K562 (cell line): Measurements from ENCODE around the gene TM4SF18. TPM values are rescaled to one million over a fixed set of nuclear protein-coding genes. Genes with fewer than 3 reads are reported as not detected.

Source experiments
- ATAC-seq: fragments of 200-7000 bp; cut with Tn5 transposase; 3 replicates; pipeline ENCODE4 v1.9.1; 2020; ENCODE audit warnings: moderate library complexity
- BruUV-seq: library from RNA; stranded (reverse); fragments of 400-500 nt; replicated peaks from 2 replicates; lab custom pipeline; 2021; lab: Mats Ljungman, UMichigan
- CTCF ChIA-PET: fragments of 300-600 bp; formaldehyde crosslinking; extraction: SDS; loops from one replicate; lab custom pipeline; 2021; ENCODE audit warnings: low intra/inter-chr PET ratio; lab: Yijun Ruan, JAX
- POLR2A ChIA-PET: fragments of 300-600, 350-650 bp; sonication (Branson Sonifier 250); formaldehyde crosslinking; extraction: SDS; loops from one replicate; lab custom pipeline; 2021; ENCODE audit warnings: antibody characterized with exemption, inconsistent platforms; lab: Yijun Ruan, JAX
- DNase-seq, 4 experiments: peaks; one replicate each; pipeline versions ENCODE4 v3.0.0 to v3.0.0-alpha.2; 2011 to 2018; ENCODE audit warnings: low spot score in 3 of 4, mixed read lengths in 3 of 4; ENCODE audit errors: extremely low read depth in 1 of 4
- FAIRE-seq: peaks from 2 replicates; lab custom pipeline; 2011; peaks lifted over from hg19 to GRCh38; lab: Jason Lieb, UNC
- H2AFZ ChIP-seq: 2 replicates; pipeline ENCODE4 v1.6.0; 2011; ENCODE audit warnings: low read depth, low read length, control low read depth, inconsistent platforms
- H3K27ac ChIP-seq: fragments of 200-600 bp; 3 replicates; pipeline ENCODE4 v1.8.0; 2011; ENCODE audit warnings: low read depth, mild to moderate bottlenecking, control low read depth, inconsistent platforms, low read length, moderate library complexity, mixed read lengths; ENCODE audit errors: extremely low read depth
- H3K27me3 ChIP-seq, 2 experiments: fragments of 300-600 bp in 1 of 2; 2 replicates in 1 of 2; 3 replicates in 1 of 2; pipeline versions ENCODE4 v1.6.0 to v1.8.0; 2011; ENCODE audit warnings: inconsistent platforms in 2 of 2, low read length in 2 of 2, mild to moderate bottlenecking in 1 of 2, mixed read lengths in 1 of 2, moderate library complexity in 1 of 2; ENCODE audit not compliant: control insufficient read depth in 2 of 2, insufficient read depth in 2 of 2
- H3K36me3 ChIP-seq: fragments of 300-600 bp; 3 replicates; pipeline ENCODE4 v1.8.0; 2011; ENCODE audit warnings: mild to moderate bottlenecking, low read length, inconsistent platforms; ENCODE audit not compliant: control insufficient read depth, insufficient read depth
- H3K4me1 ChIP-seq, 2 experiments: fragments of 200-600 bp in 1 of 2; replicated peaks in 1 of 2; 2 replicates in 1 of 2; 3 replicates in 1 of 2; pipeline versions ENCODE4 v1.5.1 to v1.8.0; 2011; ENCODE audit warnings: inconsistent platforms in 2 of 2, low read length in 2 of 2, mild to moderate bottlenecking in 1 of 2, mixed read lengths in 1 of 2, moderate library complexity in 1 of 2; ENCODE audit not compliant: control insufficient read depth in 2 of 2, insufficient read depth in 2 of 2
- H3K4me2 ChIP-seq: 2 replicates; pipeline ENCODE4 v1.6.1; 2011; ENCODE audit warnings: low read length, control low read depth, inconsistent platforms, mixed read lengths; ENCODE audit not compliant: insufficient read depth
- H3K4me3 ChIP-seq: fragments of 200-600 bp; sonication (generic), shearing (Covaris generic); 2 replicates; pipeline ENCODE4 v1.5.1; 2016; ENCODE audit warnings: control low read depth, inconsistent platforms
- H3K79me2 ChIP-seq: fragments of 200-600 bp; 3 replicates; pipeline ENCODE4 v1.8.0; 2011; ENCODE audit warnings: low read length, inconsistent platforms; ENCODE audit not compliant: control insufficient read depth, insufficient read depth
- H3K9ac ChIP-seq, 2 experiments: 2 replicates each; pipeline versions ENCODE4 v1.6.0 to v1.6.1; 2011; ENCODE audit warnings: low read depth in 2 of 2, low read length in 2 of 2, control low read depth in 1 of 2, inconsistent platforms in 1 of 2, mild to moderate bottlenecking in 1 of 2, mixed read lengths in 1 of 2; ENCODE audit not compliant: insufficient read depth in 1 of 2
- H3K9me1 ChIP-seq: one replicate; pipeline ENCODE4 v1.6.0; 2011; ENCODE audit warnings: inconsistent platforms, mild to moderate bottlenecking, low read length, moderate library complexity; ENCODE audit not compliant: control insufficient read depth, insufficient read depth
- H3K9me3 ChIP-seq: replicated peaks from 2 replicates; pipeline ENCODE4 v1.5.1; 2011; ENCODE audit warnings: low read depth, low read length, inconsistent platforms; ENCODE audit not compliant: control insufficient read depth, insufficient read depth
- H4K20me1 ChIP-seq: replicated peaks from 2 replicates; pipeline ENCODE4 v1.6.1; 2011; ENCODE audit warnings: low read length, inconsistent platforms, mixed read lengths; ENCODE audit not compliant: control insufficient read depth, insufficient read depth
- BRF1 ChIP-seq: IDR thresholded peaks from 3 replicates; pipeline ENCODE4 v1.6.1; 2011; ENCODE audit warnings: borderline replicate concordance, mild to moderate bottlenecking; ENCODE audit not compliant: insufficient read length; ENCODE audit errors: extremely low read depth
- GABPB2 ChIP-seq: fragments of 250-450 bp; sonication (Bioruptor Pico); conservative IDR thresholded peaks from 2 replicates; pipeline ENCODE4 v1.5.1; 2021; ENCODE audit warnings: mild to moderate bottlenecking
- PHTF2 ChIP-seq: fragments of 250-450 bp; sonication (Bioruptor Pico); IDR thresholded peaks from 2 replicates; pipeline ENCODE4 v1.5.0; 2021; ENCODE audit warnings: mild to moderate bottlenecking
- WGBS: fragments of 100-300 bp; shearing (Covaris generic); methylation state at CpG from one replicate; pipeline ENCODE4 v1.1.6; 2016; ENCODE audit warnings: low coverage, mixed read lengths; ENCODE audit not compliant: insufficient coverage; ENCODE audit errors: missing lambda C conversion rate; 5-methylcytosine and 5-hydroxymethylcytosine counted together
- in situ Hi-C: fragments of 300-500 bp; cut with MboI; formaldehyde crosslinking; loops from 4 replicates; pipeline ENCODE4 v1.15.0; 2018; ENCODE audit warnings: inconsistent platforms, mixed read lengths
- intact Hi-C: fragments of 100-400 bp; cut with micrococcal nuclease; formaldehyde crosslinking; loops from 2 replicates; pipeline ENCODE4 v1.14.2; 2022
- polyA plus RNA-seq, 8 experiments: library from polyadenylated mRNA; depleted of rRNA in 4 of 8; stranded (reverse) in 5 of 8; unstranded in 3 of 8; fragments of >200 nt; fragmentation: Nextera tagmentation in 2 of 8; fragmentation: Illumina TruSeq in 1 of 8; extraction: Ambion mirVana in 2 of 8; extraction: Trizol in 1 of 8; gene quantifications; 2 replicates each; pipeline versions ENCODE4 v1.2.1 to v1.2.3, GENCODE V29; 2011 to 2014; ENCODE audit warnings: inconsistent platforms in 1 of 8, missing spikeins in 1 of 8
- total RNA-seq, 7 experiments: library from RNA; depleted of rRNA in 6 of 7; stranded (reverse); fragments of >200 nt in 6 of 7; fragmentation: Illumina TruSeq in 2 of 7; extraction: Trizol in 2 of 7; gene quantifications; 2 replicates each; pipeline versions ENCODE4 v1.2.1 to v1.2.3, GENCODE V29; 2011 to 2021; ENCODE audit warnings: low replicate concordance in 1 of 7
- TF ChIP-seq, protein P1 (sequence below): sonication (generic); formaldehyde crosslinking; IDR thresholded peaks from 2 replicates; pipeline ENCODE4 v1.8.0; 2023; ENCODE audit warnings: mild to moderate bottlenecking, missing genetic modification reagents

The TM4SF18 gene
- total and polyA plus RNA-seq, 9 of the 15 experiments (the other 6 are each of a cell fraction or from before 2014, with no cell fraction given) = not detected

DNA sequence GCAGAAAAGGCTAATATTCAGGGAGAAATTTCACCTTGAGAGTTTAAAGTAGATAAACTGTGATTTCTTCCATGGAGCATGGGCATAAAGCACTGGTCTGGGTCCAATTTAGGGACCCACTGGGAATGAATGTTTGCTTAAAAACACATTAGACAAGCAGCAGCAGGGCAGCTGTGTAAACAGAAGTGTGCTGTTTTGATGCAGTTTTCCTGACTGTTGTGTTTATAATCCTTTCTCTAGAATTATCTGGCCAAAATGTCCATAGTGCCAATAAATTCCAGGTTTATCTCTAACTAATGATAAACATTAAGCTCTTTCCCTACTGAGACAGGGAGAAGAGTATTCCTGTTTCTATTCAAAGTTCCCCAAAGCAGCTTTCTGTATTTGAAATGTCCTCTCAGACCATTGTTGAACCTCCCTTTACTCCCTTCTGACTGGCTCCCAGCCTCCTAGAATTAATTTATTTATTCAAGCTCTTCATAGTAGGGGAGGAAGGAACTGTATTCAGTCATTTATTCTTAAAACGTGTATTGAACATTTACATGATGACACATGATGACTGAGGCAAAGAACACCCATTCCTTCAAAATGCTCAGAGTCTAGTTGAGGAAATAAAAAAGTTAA, 7.0 kb upstream of the TM4SF18 start:
- BruUV-seq = no TSS peak
- Histone ChIP-seq H3K4me1 (no peaks in the 10 kb centered on the region), H3K36me3 (no peaks in the 10 kb centered on the region), H4K20me1 (no peaks in the 10 kb centered on the region), H2AFZ (no peak overlapping the region), H3K4me3 (no peak overlapping the region), H3K79me2 (no peaks in the 10 kb centered on the region), H3K27ac (no peak overlapping the region), H3K9me3 (no peaks in the 10 kb centered on the region), H3K4me2 (no peak overlapping the region), H3K9ac (no peak overlapping the region), H3K27me3 (no peaks in the 10 kb centered on the region), H3K9me1 (no peaks in the 10 kb centered on the region)
- ChIA-PET CTCF (no interaction called here), POLR2A (no interaction called here)
- 0% methylated on average over 1 of the region's 1 CpG for WGBS
- in situ Hi-C loops = no loop called here
- no peak for ATAC-seq
- no peak for FAIRE-seq
- no peak for DNase-seq
- intact Hi-C loops = no loop called here
- TF ChIP-seq, protein P1, sequence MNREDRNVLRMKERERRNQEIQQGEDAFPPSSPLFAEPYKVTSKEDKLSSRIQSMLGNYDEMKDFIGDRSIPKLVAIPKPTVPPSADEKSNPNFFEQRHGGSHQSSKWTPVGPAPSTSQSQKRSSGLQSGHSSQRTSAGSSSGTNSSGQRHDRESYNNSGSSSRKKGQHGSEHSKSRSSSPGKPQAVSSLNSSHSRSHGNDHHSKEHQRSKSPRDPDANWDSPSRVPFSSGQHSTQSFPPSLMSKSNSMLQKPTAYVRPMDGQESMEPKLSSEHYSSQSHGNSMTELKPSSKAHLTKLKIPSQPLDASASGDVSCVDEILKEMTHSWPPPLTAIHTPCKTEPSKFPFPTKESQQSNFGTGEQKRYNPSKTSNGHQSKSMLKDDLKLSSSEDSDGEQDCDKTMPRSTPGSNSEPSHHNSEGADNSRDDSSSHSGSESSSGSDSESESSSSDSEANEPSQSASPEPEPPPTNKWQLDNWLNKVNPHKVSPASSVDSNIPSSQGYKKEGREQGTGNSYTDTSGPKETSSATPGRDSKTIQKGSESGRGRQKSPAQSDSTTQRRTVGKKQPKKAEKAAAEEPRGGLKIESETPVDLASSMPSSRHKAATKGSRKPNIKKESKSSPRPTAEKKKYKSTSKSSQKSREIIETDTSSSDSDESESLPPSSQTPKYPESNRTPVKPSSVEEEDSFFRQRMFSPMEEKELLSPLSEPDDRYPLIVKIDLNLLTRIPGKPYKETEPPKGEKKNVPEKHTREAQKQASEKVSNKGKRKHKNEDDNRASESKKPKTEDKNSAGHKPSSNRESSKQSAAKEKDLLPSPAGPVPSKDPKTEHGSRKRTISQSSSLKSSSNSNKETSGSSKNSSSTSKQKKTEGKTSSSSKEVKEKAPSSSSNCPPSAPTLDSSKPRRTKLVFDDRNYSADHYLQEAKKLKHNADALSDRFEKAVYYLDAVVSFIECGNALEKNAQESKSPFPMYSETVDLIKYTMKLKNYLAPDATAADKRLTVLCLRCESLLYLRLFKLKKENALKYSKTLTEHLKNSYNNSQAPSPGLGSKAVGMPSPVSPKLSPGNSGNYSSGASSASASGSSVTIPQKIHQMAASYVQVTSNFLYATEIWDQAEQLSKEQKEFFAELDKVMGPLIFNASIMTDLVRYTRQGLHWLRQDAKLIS (CRISPR knock-in tag) = no peak
- no peak for TF ChIP-seq GABPB2
- no peak for TF ChIP-seq PHTF2
- no peak for TF ChIP-seq BRF1
